Spleen (tissue), 7 donors: ENCODE measurements around the gene LANCL3.
"Not testable (repeated sequence)": the region's sequence is repeated elsewhere in the genome, so short reads cannot be mapped to it uniquely, and the experiment has no call there.

Source experiments
- CTCF ChIP-seq, 11 experiments: fragments of 200-600 bp in 7 of 11; fragments of 450-650 bp in 4 of 11; sonication (generic) in 4 of 11; IDR thresholded peaks in 8 of 11; conservative IDR thresholded peaks in 3 of 11; 1 replicate in 7 of 11; 2 replicates in 4 of 11; pipeline versions ENCODE4 v1.4.0 to v1.8.0; 2016 to 2021; ENCODE audit warnings: antibody characterized with exemption in 11 of 11, inconsistent platforms in 4 of 11, mild to moderate bottlenecking in 1 of 11
- POLR2A ChIP-seq, 3 donors: fragments of 450-650 bp; IDR thresholded peaks; one replicate each; pipeline ENCODE4 v1.5.1; 2017; ENCODE audit warnings: antibody characterized with exemption in 3 of 3, mild to moderate bottlenecking in 1 of 3
- POLR2AphosphoS5 ChIP-seq, 3 donors: sonication (generic); formaldehyde crosslinking; IDR thresholded peaks; one replicate each; pipeline ENCODE4 v1.5.1; 2017; ENCODE audit warnings: antibody characterized with exemption in 3 of 3
- donor health status: DM: no; HTN: no; CAD: no; lungs with moderate emphysema.
- donor health status: DM: no; HTN: no; CAD: no.
- donor health status: DM: no; HTN: no; CAD: no.

GRCh38 chrX:37565254-37565653 lies 6.2 kb upstream of the LANCL3 start:
- TF ChIP-seq CTCF (IDR thresholded peaks at IDR 0.05 in 8 of 11, conservative IDR thresholded peaks at IDR 0.05 in 3 of 11); POLR2A (IDR thresholded peaks at IDR 0.05); POLR2AphosphoS5 (IDR thresholded peaks at IDR 0.05): not testable (repeated sequence)
